WTC11 (cell line): ENCODE measurements around the gene PSD2. TPM values are rescaled to one million over a fixed set of nuclear protein-coding genes. Genes with fewer than 3 reads are reported as not detected.

Experiments
- ATAC-seq: fragments of 200-7000 bp; cut with Tn5 transposase; 2 replicates; pipeline ENCODE4 v1.10.0; 2021; ENCODE audit warnings: mild to moderate bottlenecking, moderate library complexity
- CTCF ChIA-PET: fragments of 300-600 bp; sonication (Branson Sonifier 250); formaldehyde crosslinking; loops from one replicate; lab custom pipeline; 2021; ENCODE audit warnings: antibody characterized with exemption; lab: Charles Lee
- POLR2A ChIA-PET: fragments of 350-600 bp; sonication (Branson Sonifier 250); formaldehyde crosslinking; loops from one replicate; lab custom pipeline; 2021; ENCODE audit warnings: antibody characterized with exemption; lab: Charles Lee
- DNase-seq: peaks from one replicate; pipeline ENCODE4 v3.0.0; 2021; ENCODE audit warnings: low spot score
- H3K27ac Mint-ChIP-seq: 2 replicates; pipeline ENCODE4 v1.8.0; 2021; ENCODE audit warnings: mixed read lengths
- H3K27me3 Mint-ChIP-seq: 2 replicates; pipeline ENCODE4 v1.8.0; 2021; ENCODE audit warnings: low read depth, mild to moderate bottlenecking, moderate library complexity, mixed read lengths
- H3K36me3 Mint-ChIP-seq: 2 replicates; pipeline ENCODE4 v1.8.0; 2021; ENCODE audit warnings: mixed read lengths
- H3K4me1 Mint-ChIP-seq: 2 replicates; pipeline ENCODE4 v1.8.0; 2022; ENCODE audit warnings: mixed read lengths
- H3K4me3 Mint-ChIP-seq: 2 replicates; pipeline ENCODE4 v1.8.0; 2021; ENCODE audit warnings: mild to moderate bottlenecking, moderate library complexity, mixed read lengths
- H3K9me3 Mint-ChIP-seq: 2 replicates; pipeline ENCODE4 v1.8.0; 2021; ENCODE audit warnings: mixed read lengths
- ARID4B ChIP-seq: sonication (generic); formaldehyde crosslinking; IDR thresholded peaks from 2 replicates; pipeline ENCODE4 v1.8.0; 2023; ENCODE audit warnings: missing genetic modification reagents, mild to moderate bottlenecking, borderline replicate concordance
- E2F4 ChIP-seq: sonication (generic); formaldehyde crosslinking; IDR thresholded peaks from 2 replicates; pipeline ENCODE4 v1.8.1; 2022; ENCODE audit warnings: low read depth, mild to moderate bottlenecking, moderate library complexity, missing genetic modification reagents, borderline replicate concordance
- ETV6 ChIP-seq: sonication (generic); formaldehyde crosslinking; IDR thresholded peaks from 2 replicates; pipeline ENCODE4 v1.8.1; 2022; ENCODE audit warnings: mild to moderate bottlenecking, missing genetic modification reagents
- PRDM15 ChIP-seq: sonication (generic); formaldehyde crosslinking; IDR thresholded peaks from 2 replicates; pipeline ENCODE4 v1.8.0; 2022; ENCODE audit warnings: missing genetic modification reagents
- ZMAT4 ChIP-seq: fragments of 250-450 bp; sonication (Bioruptor Pico); IDR thresholded peaks from 2 replicates; pipeline ENCODE4 v1.9.0; 2021; ENCODE audit warnings: mild to moderate bottlenecking
- total RNA-seq: library from RNA; stranded (reverse); gene quantifications from 3 replicates; pipeline ENCODE4 v1.2.3, GENCODE V29; 2021

Gene PSD2
- total RNA-seq, 1 experiment from 2014 or later = 0.57 TPM

- ChIA-PET CTCF (interaction anchor here (0.9 to 4.9 kb wide), 13 partner anchors 12 to 205 kb away, joined by 3 to 247 read pairs (median 5); partner anchors contain the start of gene CXXC5), POLR2A (interaction anchor here (0.6 to 2.9 kb wide), 3 partner anchors 53 to 128 kb away, joined by 4 to 13 read pairs (median 6); no protein-coding TSS in a partner anchor)
- DNase-seq = no peak
- Mint-ChIP-seq H3K36me3 (no peaks in the 10 kb centered on the region), H3K9me3 (no peaks in the 10 kb centered on the region), H3K4me3 (peak overlapping the region; percentile 49; the same call in 1 of the 2 replicates), H3K27me3 (peaks cover 67% of the 10 kb centered on the region), H3K4me1 (peaks cover 56% of the 10 kb centered on the region), H3K27ac (no peak overlapping the region)
- TF ChIP-seq PRDM15 (CRISPR knock-in tag) (peak; percentile 63), E2F4 (CRISPR knock-in tag) (no peak)
- no peak for ATAC-seq
Measured at GRCh38 chr5:139763280-139763929, 32.2 kb upstream of the PSD2 start.

- Mint-ChIP-seq H3K4me1 (peaks cover 53% of the 10 kb centered on the region), H3K27ac (no peak overlapping the region), H3K4me3 (peak overlapping the region; percentile 61), H3K9me3 (no peaks in the 10 kb centered on the region), H3K36me3 (no peaks in the 10 kb centered on the region), H3K27me3 (peaks cover 60% of the 10 kb centered on the region)
- ChIA-PET CTCF (interaction anchor here (0.9 to 4.9 kb wide), 17 partner anchors 11 to 205 kb away, joined by 3 to 247 read pairs (median 8); partner anchors contain the start of genes CXXC5 and PSD2), POLR2A (interaction anchor here (0.6 to 2.9 kb wide), 5 partner anchors 16 to 129 kb away, joined by 3 to 13 read pairs (median 4); partner anchors contain the start of gene CXXC5)
- no peak for TF ChIP-seq ZMAT4
- TF ChIP-seq ARID4B (CRISPR knock-in tag) = no peak
- 0 out of 2 replicates have a peak, but pooled peaks have one; percentile 18 for TF ChIP-seq ETV6 (CRISPR knock-in tag)
- no peak for TF ChIP-seq PRDM15 (CRISPR knock-in tag)
- peak; percentile 78 for DNase-seq
- peak; percentile 8 for ATAC-seq
Measured at GRCh38 chr5:139763930-139764791, 31.4 kb upstream of the PSD2 start.
